Kidney glomerular epithelial cell (primary cell): ENCODE measurements around the gene NEURL3.

ENCODE experiments used
- DNase-seq: peaks from one replicate; lab custom pipeline; 2025; lab: John Stamatoyannopoulos, UW

The NEURL3 gene

GRCh38 chr2:96539215-96539920 lies 34.2 kb upstream of the NEURL3 start:
- no peak for DNase-seq

- DNase-seq, result no peak
These were observed 33.5 kb upstream of the NEURL3 start for GRCh38 chr2:96538487-96539214.

GRCh38 chr2:96537734-96538486 lies 32.8 kb upstream of the NEURL3 start:
- DNase-seq, result no peak

GRCh38 chr2:96537066-96537733 lies 32.0 kb upstream of the NEURL3 start:
- DNase-seq, result peak; percentile 20

- DNase-seq, result peak; percentile 76
These were observed 31.4 kb upstream of the NEURL3 start, which contains the start of gene ARID5A for GRCh38 chr2:96536445-96537065. Gene ARID5A (plus strand): TSS chr2:96536752. CDS start chr2:96536827, 75 bp downstream.

GRCh38 chr2:96535331-96535730 lies 30.2 kb upstream of the NEURL3 start:
- DNase-seq, result no peak

- no peak for DNase-seq
These were observed 29.6 kb upstream of the NEURL3 start for GRCh38 chr2:96534701-96535181.

GRCh38 chr2:96534141-96534540 lies 29.0 kb upstream of the NEURL3 start:
- DNase-seq, result no peak

- no peak for DNase-seq
These were observed 28.3 kb upstream of the NEURL3 start for GRCh38 chr2:96533292-96534073.

GRCh38 chr2:96532641-96533291 lies 27.6 kb upstream of the NEURL3 start:
- DNase-seq, result no peak

GRCh38 chr2:96531872-96532505 lies 26.8 kb upstream of the NEURL3 start:
- DNase-seq, result peak; percentile 100

- no peak for DNase-seq
These were observed 26.2 kb upstream of the NEURL3 start for GRCh38 chr2:96531366-96531765.

GRCh38 chr2:96530474-96531357 lies 25.6 kb upstream of the NEURL3 start:
- DNase-seq, result no peak

GRCh38 chr2:96530144-96530430 lies 24.9 kb upstream of the NEURL3 start:
- DNase-seq, result no peak

- no peak for DNase-seq
These were observed 24.4 kb upstream of the NEURL3 start for GRCh38 chr2:96529376-96530143.

- no peak for DNase-seq
These were observed 23.7 kb upstream of the NEURL3 start for GRCh38 chr2:96528700-96529375.

- DNase-seq, result no peak
These were observed 23.0 kb upstream of the NEURL3 start for GRCh38 chr2:96528006-96528699.
